NB4 (cell line): Measurements from ENCODE around the gene PCDHGA10.

Experiments
- CTCF ChIP-seq: IDR thresholded peaks from one replicate; pipeline ENCODE4 v1.5.1; 2012; ENCODE audit warnings: low read depth, low read length
- MYC ChIP-seq: IDR thresholded peaks from 2 replicates; pipeline ENCODE4 v1.6.1; 2011; ENCODE audit warnings: low read depth, low read length
- POLR2A ChIP-seq: IDR thresholded peaks from 2 replicates; pipeline ENCODE4 v1.6.1; 2011; ENCODE audit warnings: mild to moderate bottlenecking; ENCODE audit not compliant: insufficient read length; ENCODE audit errors: extremely low read depth
- TF ChIP-seq, protein P1 (sequence below): IDR thresholded peaks from 2 replicates; pipeline ENCODE4 v1.6.1; 2011; ENCODE audit warnings: low read depth, low read length

- TF ChIP-seq CTCF = no peak
- no peak for TF ChIP-seq POLR2A
- TF ChIP-seq, protein P1, sequence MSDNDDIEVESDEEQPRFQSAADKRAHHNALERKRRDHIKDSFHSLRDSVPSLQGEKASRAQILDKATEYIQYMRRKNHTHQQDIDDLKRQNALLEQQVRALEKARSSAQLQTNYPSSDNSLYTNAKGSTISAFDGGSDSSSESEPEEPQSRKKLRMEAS = no peak
- TF ChIP-seq MYC = no peak
Observed at GRCh38 chr5:141366016-141366896, 46.5 kb upstream of the PCDHGA10 start.
